GM12878 (cell line): ENCODE measurements around the gene TERB1. TPM values are rescaled to one million over a fixed set of nuclear protein-coding genes. Genes with fewer than 3 reads are reported as not detected.

Source experiments
- ATAC-seq: fragments of 200-7000 bp; cut with Tn5 transposase; 3 replicates; pipeline ENCODE4 v1.9.1; 2020; ENCODE audit warnings: mild to moderate bottlenecking, moderate library complexity
- BruUV-seq: library from RNA; stranded (reverse); fragments of 400-500 nt; replicated peaks from 2 replicates; lab custom pipeline; 2021; lab: Mats Ljungman, UMichigan
- CTCF ChIA-PET: fragments of 300-600 bp; sonication (Branson Sonifier 250); formaldehyde crosslinking; extraction: SDS; loops from one replicate; lab custom pipeline; 2021; ENCODE audit warnings: inconsistent platforms; lab: Yijun Ruan, JAX
- POLR2A ChIA-PET: fragments of 350-600 bp; formaldehyde crosslinking; extraction: SDS; loops from one replicate; lab custom pipeline; 2021; ENCODE audit warnings: inconsistent platforms; lab: Charles Lee
- RAD21 ChIA-PET: fragments of 300-600 bp; sonication (Branson Sonifier 250); formaldehyde crosslinking; loops from one replicate; lab custom pipeline; 2023; ENCODE audit warnings: antibody characterized with exemption; ENCODE audit not compliant: unreplicated experiment; lab: Charles Lee
- SMC1A ChIA-PET: fragments of 300-600 bp; sonication (Branson Sonifier 250); formaldehyde crosslinking; loops from one replicate; lab custom pipeline; 2023; ENCODE audit not compliant: unreplicated experiment, uncharacterized antibody; lab: Charles Lee
- DNase-seq: peaks from one replicate; pipeline ENCODE4 v3.0.0-alpha.2; 2011; ENCODE audit warnings: low read depth, low spot score
- FAIRE-seq: peaks from 3 replicates; lab custom pipeline; 2011; peaks lifted over from hg19 to GRCh38; lab: Jason Lieb, UNC
- H2AFZ ChIP-seq: 2 replicates; pipeline ENCODE4 v1.6.0; 2011; ENCODE audit warnings: low read depth, low read length, control low read depth; ENCODE audit not compliant: control insufficient read depth
- H3K27ac ChIP-seq: 2 replicates; pipeline ENCODE4 v1.5.1; 2011; ENCODE audit warnings: control low read depth; ENCODE audit not compliant: control insufficient read depth, insufficient read depth
- H3K27me3 ChIP-seq, 2 experiments: replicated peaks in 1 of 2; 2 replicates each; pipeline versions ENCODE4 v1.6.0 to v1.6.1; 2011; ENCODE audit warnings: low read length in 1 of 2; ENCODE audit not compliant: control insufficient read depth in 2 of 2, insufficient read depth in 2 of 2
- H3K36me3 ChIP-seq, 2 experiments: 2 replicates each; pipeline ENCODE4 v1.5.1; 2011; ENCODE audit warnings: low read length in 1 of 2; ENCODE audit not compliant: control insufficient read depth in 2 of 2, insufficient read depth in 2 of 2
- H3K4me1 ChIP-seq: 2 replicates; pipeline ENCODE4 v1.6.1; 2011; ENCODE audit warnings: mild to moderate bottlenecking, low read length, moderate library complexity, mixed read lengths; ENCODE audit not compliant: control insufficient read depth, insufficient read depth
- H3K4me2 ChIP-seq: 2 replicates; pipeline ENCODE4 v1.6.0; 2011; ENCODE audit warnings: control low read depth; ENCODE audit not compliant: control insufficient read depth, insufficient read depth
- H3K4me3 ChIP-seq: fragments of 200-600 bp; sonication (generic); 2 replicates; pipeline ENCODE4 v1.5.1; 2016
- H3K79me2 ChIP-seq: 2 replicates; pipeline ENCODE4 v1.6.0; 2011; ENCODE audit warnings: low read length; ENCODE audit not compliant: control insufficient read depth, insufficient read depth
- H3K9ac ChIP-seq: 2 replicates; pipeline ENCODE4 v1.8.0; 2011; ENCODE audit warnings: low read length, control low read depth, mixed read lengths; ENCODE audit not compliant: control insufficient read depth, insufficient read depth
- H3K9me3 ChIP-seq: replicated peaks from 3 replicates; pipeline ENCODE4 v1.5.1; 2011; ENCODE audit warnings: mild to moderate bottlenecking, low read length; ENCODE audit not compliant: control insufficient read depth, insufficient read depth
- H4K20me1 ChIP-seq: 2 replicates; pipeline ENCODE4 v1.6.0; 2011; ENCODE audit not compliant: control insufficient read depth, insufficient read depth
- BACH1 ChIP-seq: fragments of 450-650 bp; IDR thresholded peaks from 2 replicates; pipeline ENCODE4 v1.6.1; 2017; ENCODE audit warnings: mild to moderate bottlenecking, borderline replicate concordance
- BRCA1 ChIP-seq: IDR thresholded peaks from 2 replicates; pipeline ENCODE4 v1.6.1; 2011; ENCODE audit warnings: low read depth, low read length, improper control_type of control experiment
- E2F8 ChIP-seq: fragments of 450-650 bp; IDR thresholded peaks from 2 replicates; pipeline ENCODE4 v1.6.1; 2018; ENCODE audit warnings: mild to moderate bottlenecking, low read depth, moderate library complexity; ENCODE audit not compliant: partially characterized antibody
- NFYA ChIP-seq: IDR thresholded peaks from 2 replicates; pipeline ENCODE4 v1.6.1; 2011; ENCODE audit warnings: low read depth, mild to moderate bottlenecking, low read length, improper control_type of control experiment, borderline replicate concordance
- NFYB ChIP-seq: IDR thresholded peaks from 2 replicates; pipeline ENCODE4 v1.6.1; 2011; ENCODE audit warnings: low read depth, mild to moderate bottlenecking, low read length, improper control_type of control experiment, moderate library complexity; ENCODE audit not compliant: insufficient read depth
- PAX5 ChIP-seq: IDR thresholded peaks from 2 replicates; pipeline ENCODE4 v1.6.1; 2011; ENCODE audit warnings: low read depth, low read length, borderline replicate concordance
- SMC3 ChIP-seq: IDR thresholded peaks from 2 replicates; pipeline ENCODE4 v1.6.1; 2011; ENCODE audit warnings: low read length, improper control_type of control experiment, borderline replicate concordance
- SUPT20H ChIP-seq: IDR thresholded peaks from 2 replicates; pipeline ENCODE4 v1.6.1; 2011; ENCODE audit warnings: low read depth, mild to moderate bottlenecking, low read length, moderate library complexity, borderline replicate concordance; ENCODE audit not compliant: control insufficient read depth
- TCF3 ChIP-seq: IDR thresholded peaks from 2 replicates; pipeline ENCODE4 v1.6.1; 2012; ENCODE audit warnings: low read depth, mild to moderate bottlenecking, low read length, borderline replicate concordance; ENCODE audit not compliant: insufficient read depth
- USF1 ChIP-seq: IDR thresholded peaks from 2 replicates; pipeline ENCODE4 v1.6.1; 2011; ENCODE audit warnings: borderline replicate concordance, low read depth, mild to moderate bottlenecking, moderate library complexity, mixed read lengths, low read length; ENCODE audit not compliant: insufficient read depth; ENCODE audit errors: extremely low read length
- ZBTB33 ChIP-seq: fragments of 450-650 bp; IDR thresholded peaks from 2 replicates; pipeline ENCODE4 v1.6.1; 2017; ENCODE audit warnings: mild to moderate bottlenecking
- WGBS: methylation state at CpG from one replicate; pipeline ENCODE4 v1.1.6; 2016; ENCODE audit warnings: low lambda C conversion rate; ENCODE audit not compliant: insufficient replicate concordance, insufficient coverage; ENCODE audit errors: missing lambda C conversion rate; 5-methylcytosine and 5-hydroxymethylcytosine counted together
- in situ Hi-C: fragments of 300-500 bp; cut with MboI; formaldehyde crosslinking; loops from 9 replicates; pipeline ENCODE4 v1.14.3; 2018; ENCODE audit warnings: mixed read lengths
- intact Hi-C: fragments of 100-400 bp; cut with micrococcal nuclease; formaldehyde crosslinking; loops from one replicate; pipeline ENCODE4 v1.14.2; 2022; ENCODE audit not compliant: unreplicated experiment
- polyA plus RNA-seq, 11 experiments: library from polyadenylated mRNA; depleted of rRNA in 4 of 11; unstranded in 6 of 11; stranded (reverse) in 5 of 11; fragments of >200 nt; fragmentation: Nextera tagmentation in 4 of 11; fragmentation: Illumina TruSeq in 1 of 11; extraction: Ambion mirVana in 4 of 11; extraction: Trizol in 1 of 11; gene quantifications; 1 replicate in 1 of 11; 2 replicates in 10 of 11; pipeline versions ENCODE4 v1.2.1 to v1.2.3, GENCODE V29; 2011 to 2016; ENCODE audit warnings: inconsistent platforms in 2 of 11, missing spikeins in 2 of 11, low read depth in 1 of 11
- total RNA-seq, 4 experiments: library from RNA; depleted of rRNA in 3 of 4; stranded (reverse); fragments of >200 nt in 3 of 4; fragmentation: Illumina TruSeq in 1 of 4; extraction: Trizol in 1 of 4; gene quantifications; 2 replicates each; pipeline versions ENCODE4 v1.2.1 to v1.2.3, GENCODE V29; 2013 to 2021
- TF ChIP-seq, protein P1 (sequence below): IDR thresholded peaks from 2 replicates; pipeline ENCODE4 v1.6.1; 2011; ENCODE audit warnings: borderline replicate concordance, low read depth, mild to moderate bottlenecking, moderate library complexity, low read length; ENCODE audit not compliant: insufficient read depth, poor library complexity, severe bottlenecking
- TF ChIP-seq, protein P2 (sequence below): IDR thresholded peaks from 2 replicates; pipeline ENCODE4 v1.6.1; 2012; ENCODE audit warnings: low read depth, low read length, improper control_type of control experiment

Gene TERB1
- total and polyA plus RNA-seq, 10 of the 15 experiments (the other 5 are each of a cell fraction or from before 2014, with no cell fraction given), result 0.03 to 0.10 (median 0.06) TPM; not detected in 7

DNA sequence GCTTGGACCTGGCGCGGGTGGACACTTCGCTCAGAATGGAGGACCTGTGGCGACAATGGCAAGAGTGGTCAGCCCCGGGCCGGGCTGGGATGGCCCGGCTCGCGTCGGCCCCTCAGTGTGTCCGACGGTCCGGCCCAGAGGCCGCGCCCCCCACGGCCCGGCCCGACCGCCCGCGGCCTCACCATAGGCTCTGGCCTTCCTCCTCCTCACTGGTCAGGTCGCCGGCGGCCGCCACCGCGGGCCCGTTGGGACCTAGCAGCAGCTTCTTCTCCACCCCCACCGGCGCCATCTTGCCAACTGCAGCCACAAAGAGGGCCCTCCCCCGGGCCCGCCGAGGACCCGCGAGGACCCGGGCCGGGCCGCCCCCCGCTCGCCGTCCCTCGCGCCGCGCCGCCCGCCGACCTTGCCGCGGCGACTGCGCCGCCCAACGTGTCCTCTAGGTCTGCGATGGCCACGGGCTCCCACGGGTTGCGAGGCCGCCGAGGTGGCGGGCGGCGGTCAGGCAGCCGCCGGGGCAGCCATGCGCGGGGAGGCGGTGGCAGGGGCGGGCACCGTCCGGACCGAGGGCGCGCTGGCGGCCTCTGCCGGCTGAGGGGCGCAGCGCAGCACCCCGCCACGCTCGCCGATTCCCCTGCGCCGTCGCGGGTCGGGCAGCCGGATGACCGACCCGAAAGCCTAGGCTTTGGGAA is 49.9 kb downstream of the TERB1 start, which contains the start of gene DYNC1LI2 (continued):
- TF ChIP-seq, protein P1, sequence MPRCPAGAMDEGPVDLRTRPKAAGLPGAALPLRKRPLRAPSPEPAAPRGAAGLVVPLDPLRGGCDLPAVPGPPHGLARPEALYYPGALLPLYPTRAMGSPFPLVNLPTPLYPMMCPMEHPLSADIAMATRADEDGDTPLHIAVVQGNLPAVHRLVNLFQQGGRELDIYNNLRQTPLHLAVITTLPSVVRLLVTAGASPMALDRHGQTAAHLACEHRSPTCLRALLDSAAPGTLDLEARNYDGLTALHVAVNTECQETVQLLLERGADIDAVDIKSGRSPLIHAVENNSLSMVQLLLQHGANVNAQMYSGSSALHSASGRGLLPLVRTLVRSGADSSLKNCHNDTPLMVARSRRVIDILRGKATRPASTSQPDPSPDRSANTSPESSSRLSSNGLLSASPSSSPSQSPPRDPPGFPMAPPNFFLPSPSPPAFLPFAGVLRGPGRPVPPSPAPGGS, result peak; percentile 31
- TF ChIP-seq PAX5, result peak; percentile 68; the same call in 1 of the 2 replicates
- TF ChIP-seq USF1, result no peak
- TF ChIP-seq TCF3, result no peak

DNA sequence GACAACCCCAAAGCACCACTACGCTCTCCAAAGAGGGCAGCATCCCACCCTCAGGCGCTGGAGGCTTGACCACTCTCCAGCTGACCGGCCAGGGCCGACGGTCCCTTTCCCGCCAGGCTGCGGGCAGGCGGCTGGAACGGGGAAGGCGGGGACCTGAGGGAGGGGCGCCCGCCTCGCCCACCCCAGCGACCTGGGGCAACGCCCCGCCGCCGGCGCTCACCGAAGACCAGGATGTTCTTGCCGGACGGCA is 50.4 kb downstream of the TERB1 start:
- H3K27me3 ChIP-seq, result peaks cover 0 to 3% of the 10 kb centered on the region in 2 experiments; a peak in 1 of 4 replicates
- ATAC-seq (peak; percentile 21), FAIRE-seq (no peak), DNase-seq (no peak)
- H3K79me2 ChIP-seq, result peaks cover 32% of the 10 kb centered on the region
- H3K9me3 ChIP-seq, result no peaks in the 10 kb centered on the region
- intact Hi-C loops (loop anchor here (5.0 kb wide), 1 partner anchor 176 kb away; the partner anchor contains the start of gene RRAD), in situ Hi-C loops (no loop called here)
- ChIA-PET CTCF (interaction anchor here (1.0 to 3.1 kb wide), 14 partner anchors 11 to 344 kb away, joined by 3 to 43 read pairs (median 5); partner anchors contain the start of gene NAE1), SMC1A (interaction anchor here (1.0 to 2.0 kb wide), 3 partner anchors 14 to 345 kb away, joined by 5 to 8 read pairs (median 6); no protein-coding TSS in a partner anchor), POLR2A (interaction anchor here (1.6 kb wide), 1 partner anchor 10 kb away, joined by 5 read pairs; no protein-coding TSS in a partner anchor), RAD21 (interaction anchor here (0.8 to 1.9 kb wide), 4 partner anchors 79 to 343 kb away, joined by 4 to 7 read pairs (median 4); partner anchors contain the start of gene NAE1)
- WGBS, result 2% methylated on average over 22 of the region's 22 CpGs
- no peaks in the 10 kb centered on the region for H4K20me1 ChIP-seq
- peak overlapping the region; percentile 92 for H3K27ac ChIP-seq
- H3K36me3 ChIP-seq, result peaks cover 2 to 8% of the 10 kb centered on the region in 2 experiments; a peak in 3 of 4 replicates
- peak overlapping the region; percentile 92 for H3K9ac ChIP-seq
- peak overlapping the region; percentile 84 for H3K4me3 ChIP-seq
- TSS peak; percentile 75 for BruUV-seq
- H3K4me2 ChIP-seq, result peak overlapping the region; percentile 94
- H3K4me1 ChIP-seq, result peaks cover 7% of the 10 kb centered on the region
- H2AFZ ChIP-seq, result peak overlapping the region; percentile 95
- no peak for TF ChIP-seq NFYA
- TF ChIP-seq SMC3, result no peak
- no peak for TF ChIP-seq NFYB
- TF ChIP-seq ZBTB33, result no peak
- TF ChIP-seq, protein P2, sequence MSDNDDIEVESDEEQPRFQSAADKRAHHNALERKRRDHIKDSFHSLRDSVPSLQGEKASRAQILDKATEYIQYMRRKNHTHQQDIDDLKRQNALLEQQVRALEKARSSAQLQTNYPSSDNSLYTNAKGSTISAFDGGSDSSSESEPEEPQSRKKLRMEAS, result no peak
- no peak for TF ChIP-seq BACH1
- no peak for TF ChIP-seq E2F8
- TF ChIP-seq BRCA1, result no peak
- TF ChIP-seq SUPT20H, result no peak
